Calu3 (cell line): ENCODE measurements around the gene EHMT1. TPM values are rescaled to one million over a fixed set of nuclear protein-coding genes. Genes with fewer than 3 reads are reported as not detected.

Experiments used
- BruUV-seq: library from RNA; stranded (reverse); fragments of 400-500 nt; replicated peaks from 2 replicates; lab custom pipeline; 2021; lab: Mats Ljungman, UMichigan
- CTCF ChIA-PET: fragments of 300-600 bp; sonication (Branson Sonifier 250); formaldehyde crosslinking; loops from one replicate; lab custom pipeline; 2022; ENCODE audit warnings: antibody characterized with exemption; lab: Charles Lee
- DNase-seq: peaks from one replicate; pipeline ENCODE4 v3.0.0; 2022
- H3K27ac Mint-ChIP-seq: one replicate; pipeline ENCODE4 v1.8.0; 2022; ENCODE audit warnings: mixed read lengths; ENCODE audit not compliant: unreplicated experiment
- H3K27me3 Mint-ChIP-seq: one replicate; pipeline ENCODE4 v1.8.0; 2022; ENCODE audit warnings: mixed read lengths; ENCODE audit not compliant: unreplicated experiment
- H3K36me3 Mint-ChIP-seq: one replicate; pipeline ENCODE4 v1.8.0; 2022; ENCODE audit warnings: mild to moderate bottlenecking, moderate library complexity, mixed read lengths; ENCODE audit not compliant: insufficient read depth, unreplicated experiment
- H3K4me1 Mint-ChIP-seq: one replicate; pipeline ENCODE4 v1.8.0; 2022; ENCODE audit warnings: mild to moderate bottlenecking, low read depth, mixed read lengths; ENCODE audit not compliant: unreplicated experiment
- H3K4me3 Mint-ChIP-seq: one replicate; pipeline ENCODE4 v1.8.0; 2022; ENCODE audit warnings: mild to moderate bottlenecking, low read depth, moderate library complexity, mixed read lengths; ENCODE audit not compliant: unreplicated experiment
- H3K9me3 Mint-ChIP-seq: one replicate; pipeline ENCODE4 v1.8.0; 2022; ENCODE audit warnings: low read depth, mixed read lengths; ENCODE audit not compliant: unreplicated experiment
- intact Hi-C: fragments of 100-400 bp; cut with micrococcal nuclease; formaldehyde crosslinking; loops from one replicate; pipeline ENCODE4 v1.10.0; 2022; ENCODE audit not compliant: unreplicated experiment
- total RNA-seq: library from RNA; stranded (reverse); gene quantifications from 2 replicates; pipeline ENCODE4 v1.2.3, GENCODE V29; 2022
- TF ChIP-seq, protein P1 (sequence below): fragments of 200-600 bp; IDR thresholded peaks from one replicate; pipeline ENCODE4 v1.8.0; 2022; ENCODE audit warnings: antibody characterized with exemption; ENCODE audit not compliant: unreplicated experiment

The EHMT1 gene
- total RNA-seq, 1 experiment from 2014 or later, result 56.0 TPM

DNA sequence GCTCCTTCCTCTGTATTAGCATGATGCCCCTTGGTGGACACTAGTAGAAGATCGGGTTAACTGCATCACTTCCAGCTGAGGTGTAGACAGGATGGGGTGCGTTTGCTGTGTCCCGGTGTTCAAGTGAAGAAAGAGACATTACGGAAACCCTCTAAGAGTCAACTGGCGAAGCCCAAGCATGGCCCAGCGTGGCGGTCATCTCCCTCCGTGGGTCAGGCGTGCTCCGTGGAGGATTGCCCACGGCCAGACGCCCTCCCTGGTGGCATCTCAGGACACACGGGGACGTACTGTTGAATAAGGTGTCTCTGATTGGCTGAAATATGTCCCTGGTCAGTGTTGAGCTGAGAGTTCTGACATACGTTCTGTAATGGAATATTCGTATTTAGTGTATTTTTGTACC lies 139.3 kb downstream of the EHMT1 start:
- Mint-ChIP-seq H3K27me3 (no peaks in the 10 kb centered on the region), H3K36me3 (peaks cover 17% of the 10 kb centered on the region), H3K27ac (no peak overlapping the region), H3K9me3 (no peaks in the 10 kb centered on the region), H3K4me3 (no peak overlapping the region), H3K4me1 (no peaks in the 10 kb centered on the region)
- BruUV-seq, result no TSS peak
- no peak for DNase-seq
- intact Hi-C loops, result no loop called here
- TF ChIP-seq, protein P1, sequence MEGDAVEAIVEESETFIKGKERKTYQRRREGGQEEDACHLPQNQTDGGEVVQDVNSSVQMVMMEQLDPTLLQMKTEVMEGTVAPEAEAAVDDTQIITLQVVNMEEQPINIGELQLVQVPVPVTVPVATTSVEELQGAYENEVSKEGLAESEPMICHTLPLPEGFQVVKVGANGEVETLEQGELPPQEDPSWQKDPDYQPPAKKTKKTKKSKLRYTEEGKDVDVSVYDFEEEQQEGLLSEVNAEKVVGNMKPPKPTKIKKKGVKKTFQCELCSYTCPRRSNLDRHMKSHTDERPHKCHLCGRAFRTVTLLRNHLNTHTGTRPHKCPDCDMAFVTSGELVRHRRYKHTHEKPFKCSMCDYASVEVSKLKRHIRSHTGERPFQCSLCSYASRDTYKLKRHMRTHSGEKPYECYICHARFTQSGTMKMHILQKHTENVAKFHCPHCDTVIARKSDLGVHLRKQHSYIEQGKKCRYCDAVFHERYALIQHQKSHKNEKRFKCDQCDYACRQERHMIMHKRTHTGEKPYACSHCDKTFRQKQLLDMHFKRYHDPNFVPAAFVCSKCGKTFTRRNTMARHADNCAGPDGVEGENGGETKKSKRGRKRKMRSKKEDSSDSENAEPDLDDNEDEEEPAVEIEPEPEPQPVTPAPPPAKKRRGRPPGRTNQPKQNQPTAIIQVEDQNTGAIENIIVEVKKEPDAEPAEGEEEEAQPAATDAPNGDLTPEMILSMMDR, result no peak
- CTCF ChIA-PET, result no interaction called here

DNA sequence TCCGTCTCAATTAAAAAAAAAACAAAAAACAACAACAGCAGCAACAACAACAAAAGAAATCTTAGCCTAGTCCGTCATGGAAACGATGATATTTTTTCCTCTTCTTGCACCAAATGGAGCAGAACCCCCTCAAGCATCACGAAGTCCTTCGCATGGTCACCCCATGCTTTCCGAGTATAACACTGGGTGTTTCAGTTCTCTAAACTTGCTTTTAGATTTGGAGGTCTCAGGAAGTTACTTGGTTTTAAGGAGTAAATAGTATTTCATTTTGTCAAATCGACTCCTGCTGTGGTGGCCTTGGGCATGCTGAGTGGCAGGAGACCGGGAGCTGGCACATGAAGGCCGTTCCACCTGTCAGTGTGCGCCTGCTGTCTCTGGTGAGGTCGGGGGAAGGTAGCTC lies 140.3 kb downstream of the EHMT1 start:
- CTCF ChIA-PET, result no interaction called here
- Mint-ChIP-seq H3K4me1 (no peaks in the 10 kb centered on the region), H3K4me3 (no peak overlapping the region), H3K27ac (no peak overlapping the region), H3K9me3 (no peaks in the 10 kb centered on the region), H3K27me3 (no peaks in the 10 kb centered on the region), H3K36me3 (peaks cover 15% of the 10 kb centered on the region)
- TF ChIP-seq, protein P1, result no peak
- BruUV-seq, result no TSS peak
- intact Hi-C loops, result no loop called here
- DNase-seq, result no peak

DNA sequence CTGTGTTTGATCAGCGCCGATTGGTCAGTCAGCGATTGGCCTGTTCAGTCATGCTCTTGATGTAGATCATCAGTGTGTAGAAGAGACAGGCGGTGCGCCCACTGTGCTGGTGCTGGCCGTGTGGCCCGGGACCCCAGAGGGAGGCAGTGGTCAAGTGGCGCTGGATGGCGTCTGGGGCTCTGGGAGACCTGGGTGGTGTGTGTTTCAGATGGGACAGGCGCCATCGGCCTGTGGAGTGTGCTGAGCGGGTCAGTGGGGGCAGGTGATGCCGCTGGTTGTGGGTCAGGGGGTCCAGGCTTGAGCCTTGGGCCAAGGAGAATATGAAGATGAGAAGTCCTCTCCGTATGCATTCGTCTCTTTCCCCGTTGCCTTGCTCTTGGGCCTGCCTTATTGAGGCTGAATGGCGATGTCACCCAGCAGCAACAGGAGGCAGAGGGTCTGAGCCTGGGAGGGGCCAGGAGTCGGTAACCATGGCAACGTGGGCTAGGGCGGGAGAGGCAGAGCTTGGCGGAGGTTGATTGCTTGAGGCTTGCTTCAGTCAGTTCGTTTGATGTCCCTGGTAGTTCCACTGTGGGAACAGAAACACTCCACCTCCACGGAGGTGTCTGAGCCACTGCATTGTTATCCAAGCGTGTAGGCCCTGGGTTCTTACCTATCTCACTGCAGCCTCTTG lies 141.0 kb downstream of the EHMT1 start:
- no TSS peak for BruUV-seq
- peaks cover 15% of the 10 kb centered on the region for H3K36me3 Mint-ChIP-seq

DNA sequence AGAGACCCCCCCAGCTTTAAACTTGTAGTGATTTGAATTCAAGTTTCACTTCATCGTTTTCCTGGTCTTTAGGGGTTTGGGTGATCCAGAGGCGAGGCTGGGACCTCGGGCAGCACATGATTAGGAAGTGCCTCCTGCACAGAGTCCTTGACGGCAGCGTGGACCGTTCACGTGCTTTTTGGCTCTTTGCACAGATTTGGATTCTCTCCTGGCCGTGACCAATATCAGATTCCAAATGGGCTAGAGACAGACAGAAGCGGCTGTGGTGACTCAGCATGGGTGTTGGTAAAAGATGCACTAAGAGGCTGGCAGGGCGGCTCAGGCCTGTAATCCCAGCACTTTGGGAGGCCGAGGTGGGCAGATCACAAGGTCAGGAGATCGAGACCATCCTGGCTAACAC lies 141.6 kb downstream of the EHMT1 start:
- intact Hi-C loops, result no loop called here
- Mint-ChIP-seq H3K9me3 (no peaks in the 10 kb centered on the region), H3K4me3 (no peak overlapping the region), H3K36me3 (peaks cover 11% of the 10 kb centered on the region), H3K4me1 (no peaks in the 10 kb centered on the region), H3K27ac (no peak overlapping the region), H3K27me3 (no peaks in the 10 kb centered on the region)
- no TSS peak for BruUV-seq
- TF ChIP-seq, protein P1, result no peak
- CTCF ChIA-PET, result no interaction called here
- DNase-seq, result no peak

More for the DNA sequence above, 141.0 kb downstream of the EHMT1 start:
- TF ChIP-seq, protein P1, result no peak
- intact Hi-C loops, result no loop called here
- H3K27me3 Mint-ChIP-seq, result no peaks in the 10 kb centered on the region
- CTCF ChIA-PET, result no interaction called here
- H3K4me3 Mint-ChIP-seq, result no peak overlapping the region
- H3K4me1 Mint-ChIP-seq, result no peaks in the 10 kb centered on the region
- DNase-seq, result no peak
- H3K27ac Mint-ChIP-seq, result no peak overlapping the region
- no peaks in the 10 kb centered on the region for H3K9me3 Mint-ChIP-seq
